HL-60/S4 treated with phorbol 12-myristate 13-acetate at 8.2 ng/mL for 4 days and 3 days (cell line): Measurements from ENCODE around the gene RIMKLA.

Experiments
- in situ Hi-C: fragments of 300-500 bp; cut with MboI; formaldehyde crosslinking; loops from 2 replicates; pipeline ENCODE4 v1.15.0; 2022; ENCODE audit warnings: low sequenced_read_pairs

RIMKLA gene

DNA sequence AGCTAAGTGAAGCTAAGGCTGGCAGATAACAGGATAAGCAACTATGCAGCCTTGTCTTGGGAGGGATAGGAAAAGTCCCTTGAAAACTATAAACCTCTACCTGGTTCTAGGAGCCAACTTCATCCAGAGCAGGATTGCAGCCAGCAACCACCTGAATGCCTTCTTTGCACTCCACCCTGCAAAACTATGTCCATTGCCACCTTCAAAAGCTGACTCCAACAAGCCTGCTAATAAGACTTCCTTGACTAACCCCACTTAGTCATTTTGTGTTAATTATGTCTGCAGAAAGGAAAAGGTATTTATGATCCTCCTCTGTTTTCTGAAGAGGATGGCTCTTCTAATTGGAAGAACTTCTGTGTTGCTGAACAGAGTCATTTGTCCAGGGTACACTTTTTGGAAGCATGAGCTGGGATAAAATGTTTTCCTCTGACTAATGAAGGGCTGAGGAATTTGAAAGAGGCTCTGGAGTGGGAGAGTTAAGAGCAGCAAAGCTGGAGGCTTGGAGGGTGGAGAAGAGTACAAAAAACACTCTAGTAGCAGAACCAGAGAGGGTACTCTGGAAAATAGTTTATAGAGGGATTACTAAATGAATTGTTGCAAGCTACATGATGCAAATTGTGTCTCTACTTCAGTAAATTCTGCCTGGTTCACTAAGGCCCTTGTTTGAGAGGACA lies 9.6 kb upstream of the RIMKLA start:
- in situ Hi-C loops, result no loop called here

DNA sequence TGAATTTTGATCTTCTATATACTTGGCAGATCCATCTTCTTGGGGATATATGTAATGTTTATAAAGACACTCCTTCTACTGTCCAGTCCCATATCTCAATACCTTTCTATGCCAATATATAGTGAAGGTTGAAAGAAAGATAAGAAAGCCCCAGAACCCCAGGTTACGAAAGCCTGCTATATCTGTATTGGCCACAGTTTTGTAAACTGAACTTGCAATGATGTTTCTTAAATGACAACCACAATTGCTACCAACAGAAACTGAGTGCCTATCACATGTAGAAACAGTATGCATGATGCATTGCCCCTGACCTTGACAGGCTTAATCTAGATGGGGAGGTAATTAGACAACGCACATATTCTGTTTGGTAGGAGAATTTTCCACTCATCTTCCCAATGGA lies 7.8 kb upstream of the RIMKLA start:
- in situ Hi-C loops, result no loop called here

DNA sequence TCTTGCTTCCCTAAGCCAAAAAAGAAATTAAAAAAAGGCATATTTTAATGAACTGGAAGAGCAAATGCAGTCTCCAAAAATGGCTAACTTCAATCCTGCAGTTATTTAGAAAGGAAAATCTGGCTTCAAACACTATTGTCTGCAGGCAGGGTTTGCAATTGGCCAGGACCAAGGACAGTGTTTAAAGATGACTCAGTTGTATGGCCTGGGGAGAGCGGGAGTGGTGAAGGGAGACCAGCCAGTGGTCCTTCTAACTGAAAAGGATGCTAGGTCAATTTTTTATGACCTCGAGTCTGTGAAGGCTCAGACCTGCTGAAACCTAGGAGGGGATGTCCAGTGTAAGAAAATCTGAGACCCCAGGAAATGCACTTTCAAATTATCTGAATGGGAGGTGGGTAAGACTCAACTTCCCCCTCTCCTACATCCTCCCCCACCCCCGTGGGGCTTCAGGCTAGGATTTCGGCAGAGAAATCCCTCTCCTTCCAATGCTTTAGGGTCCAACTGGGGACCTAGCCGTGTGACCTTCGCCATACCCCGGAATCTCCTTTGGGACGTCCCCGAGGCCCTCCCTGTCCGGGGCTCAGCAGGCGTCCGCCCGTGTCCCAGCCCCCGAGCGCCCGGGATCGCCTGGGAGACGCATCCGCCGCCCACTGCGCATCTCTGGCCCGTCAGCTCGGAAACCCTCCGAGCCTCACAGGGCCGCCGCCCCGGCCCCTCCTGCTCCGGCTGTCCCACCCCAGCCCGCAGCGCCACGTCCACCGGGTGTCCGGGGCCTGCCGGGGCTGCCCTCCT lies 602 bp upstream of the RIMKLA start:
- in situ Hi-C loops, result no loop called here

DNA sequence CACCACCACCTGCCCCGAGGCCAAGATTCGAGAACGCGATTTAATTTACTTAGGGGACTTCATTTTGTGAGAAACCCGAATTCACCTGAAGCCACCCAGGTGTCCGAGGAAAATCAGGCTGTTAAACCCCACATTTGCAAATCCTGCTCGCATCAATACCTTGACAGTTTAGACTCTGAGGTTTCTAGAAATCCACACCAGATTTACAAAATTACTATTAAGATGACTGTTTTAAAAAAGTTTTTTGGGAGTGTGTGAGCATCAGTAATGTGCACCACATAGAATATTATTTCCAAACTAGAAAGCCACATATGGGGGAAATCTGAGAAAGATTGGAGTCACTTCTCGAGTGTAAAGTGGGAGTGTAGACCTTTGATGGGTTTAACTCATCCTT lies 685 bp downstream of the RIMKLA start:
- in situ Hi-C loops, result no loop called here

DNA sequence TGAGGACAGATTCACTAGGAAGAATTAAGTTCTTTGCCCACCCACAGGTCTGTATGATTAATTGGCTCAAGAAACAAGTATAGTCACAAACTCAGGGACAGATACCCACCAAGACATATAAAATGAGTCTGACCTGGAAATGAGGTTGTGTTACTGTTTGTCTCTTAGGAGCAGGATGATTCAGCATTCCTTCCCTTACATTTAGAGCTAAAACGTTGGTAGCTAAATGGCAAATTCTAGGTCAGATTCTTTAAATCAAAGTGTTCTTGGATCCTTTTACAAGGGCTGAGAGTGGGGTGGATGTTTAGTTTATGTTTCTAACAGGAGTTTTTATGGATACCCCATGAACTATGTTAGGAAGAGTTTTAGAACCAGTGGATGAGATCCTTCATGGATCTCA lies 4.7 kb downstream of the RIMKLA start:
- in situ Hi-C loops, result no loop called here

DNA sequence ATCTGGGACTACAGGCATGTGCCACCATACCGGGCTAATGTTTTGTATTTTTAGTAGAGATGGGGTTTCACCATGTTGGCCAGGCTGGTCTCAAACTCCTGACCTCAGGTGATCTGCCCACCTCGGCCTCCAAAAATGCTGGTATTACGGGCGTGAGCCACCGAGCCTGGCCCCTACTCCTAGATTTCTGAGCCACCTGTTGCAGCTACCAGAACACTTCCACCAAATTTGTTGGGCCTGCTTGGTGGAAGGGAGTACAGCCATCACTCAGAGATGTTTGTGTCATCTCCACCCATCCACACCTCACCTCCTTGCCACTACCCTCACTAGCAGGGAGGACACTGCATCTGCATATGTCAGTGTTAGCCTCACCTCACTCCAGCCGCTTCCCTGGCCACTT lies 5.5 kb downstream of the RIMKLA start:
- in situ Hi-C loops, result no loop called here

DNA sequence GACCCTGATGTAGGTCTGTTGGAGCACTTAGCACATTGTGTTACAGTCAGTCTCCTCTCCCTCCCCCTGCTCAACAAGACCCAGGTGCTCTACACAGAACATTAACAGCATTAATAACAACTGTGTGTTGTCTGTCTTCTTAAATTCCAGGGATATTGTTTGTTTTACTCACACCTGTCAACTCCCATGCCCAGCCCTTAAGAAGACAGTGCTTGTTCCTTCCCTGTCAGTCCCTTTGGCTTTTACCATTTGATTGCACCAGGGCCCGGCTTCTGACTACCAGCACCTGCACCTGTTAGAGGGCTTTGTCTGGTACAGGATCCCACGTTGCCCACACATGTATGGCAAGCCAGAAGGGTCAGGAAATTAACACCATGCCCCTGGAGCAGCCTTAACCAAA lies 11.7 kb downstream of the RIMKLA start:
- in situ Hi-C loops, result no loop called here

DNA sequence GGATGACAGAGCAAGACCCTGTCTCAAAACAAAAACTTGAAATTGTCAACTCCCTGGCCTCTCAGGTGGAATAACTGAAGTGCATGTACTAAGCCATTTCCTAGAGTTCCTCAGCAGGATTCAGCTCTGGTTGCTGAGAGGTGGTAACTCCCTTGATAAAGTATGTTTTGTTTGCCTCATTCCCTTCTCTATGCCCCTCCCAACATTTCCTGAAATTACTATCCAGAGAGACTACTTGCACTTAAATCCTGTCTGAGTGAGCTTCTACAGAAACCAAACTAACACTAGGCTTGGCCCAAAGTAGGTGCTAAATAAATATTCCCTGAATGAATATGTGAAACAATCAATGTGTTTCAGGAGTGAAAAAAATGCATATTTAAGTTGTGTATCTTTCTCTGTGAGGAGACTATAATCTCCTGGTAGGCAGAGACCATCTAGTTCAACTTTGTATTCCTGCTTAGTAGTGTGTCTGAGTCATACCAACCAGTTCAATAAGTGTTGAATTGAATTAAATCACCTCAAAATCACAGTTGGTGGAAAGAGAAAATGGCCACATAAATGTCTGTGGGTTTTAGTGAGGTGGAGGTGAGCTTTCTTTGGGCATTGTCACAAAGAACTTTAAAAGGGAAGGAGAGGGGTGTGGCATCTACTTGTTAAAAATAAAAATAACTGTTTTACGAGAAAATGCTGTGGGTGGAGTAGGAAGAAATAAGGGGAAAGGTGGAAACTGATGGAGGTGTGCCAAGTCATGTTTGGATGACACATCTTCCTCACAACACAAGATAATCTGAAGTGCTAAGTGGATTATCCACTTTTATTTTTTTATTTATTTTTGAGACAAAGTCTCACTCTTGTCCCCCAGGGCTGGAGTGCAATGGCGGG lies 12.6 kb downstream of the RIMKLA start:
- in situ Hi-C loops, result no loop called here

DNA sequence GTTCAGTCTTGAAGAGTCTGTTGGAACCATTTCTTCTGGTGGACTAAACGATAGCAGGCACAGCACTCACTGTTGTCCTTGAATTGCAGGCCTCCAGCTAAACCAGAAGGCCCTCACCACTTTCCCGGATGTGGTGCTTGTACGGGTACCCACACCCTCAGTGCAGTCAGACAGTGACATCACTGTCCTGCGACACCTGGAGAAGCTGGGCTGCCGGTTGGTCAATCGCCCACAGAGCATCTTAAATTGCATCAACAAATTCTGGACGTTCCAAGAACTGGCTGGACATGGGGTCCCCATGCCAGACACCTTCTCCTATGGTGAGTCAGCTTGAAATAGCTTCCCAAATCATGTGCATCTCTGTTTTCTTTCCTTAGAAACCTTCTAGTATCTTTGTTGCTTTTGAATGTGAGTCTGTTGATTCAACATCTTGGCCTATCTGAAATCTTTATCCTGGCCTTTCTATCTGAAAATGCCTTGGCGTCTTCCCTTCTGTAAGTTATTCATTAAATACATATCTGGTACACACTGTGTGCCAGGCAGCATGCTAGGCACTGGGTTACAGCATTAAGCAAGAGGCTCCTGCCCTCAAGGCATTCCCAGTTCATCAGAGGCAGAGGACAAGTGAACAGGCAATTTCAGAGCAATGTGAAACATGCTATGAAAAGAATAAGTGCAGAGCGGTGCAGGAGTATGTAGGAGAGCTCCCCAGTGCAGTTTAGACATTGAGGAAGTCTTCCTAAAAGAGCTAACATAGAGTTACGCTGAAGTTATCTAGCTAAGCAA lies 18.9 kb downstream of the RIMKLA start:
- in situ Hi-C loops, result no loop called here

DNA sequence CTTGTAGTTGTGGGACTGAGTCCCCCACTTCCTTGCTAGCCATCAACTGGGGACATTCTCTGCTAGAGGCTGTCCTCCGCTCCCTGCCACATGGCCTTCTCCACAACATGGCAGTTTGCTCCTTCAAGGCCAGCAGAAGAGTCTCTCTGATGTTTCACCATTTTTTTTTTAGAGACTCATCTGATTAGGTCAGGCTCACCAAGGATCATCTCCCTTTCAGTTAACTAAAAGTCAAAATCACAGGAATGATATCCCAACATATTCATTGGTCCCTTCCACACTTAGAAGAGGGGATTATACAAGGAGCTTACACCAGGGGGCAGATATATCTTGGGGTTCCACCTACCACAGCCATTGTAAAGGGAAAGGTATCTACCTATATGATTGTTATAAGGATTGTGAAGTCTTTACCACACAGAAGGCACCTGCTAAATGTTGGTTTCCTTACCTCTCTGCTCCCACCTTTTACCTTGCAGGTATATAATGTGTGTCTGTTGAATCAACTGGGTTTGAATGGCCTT lies 23.3 kb downstream of the RIMKLA start:
- in situ Hi-C loops, result no loop called here

DNA sequence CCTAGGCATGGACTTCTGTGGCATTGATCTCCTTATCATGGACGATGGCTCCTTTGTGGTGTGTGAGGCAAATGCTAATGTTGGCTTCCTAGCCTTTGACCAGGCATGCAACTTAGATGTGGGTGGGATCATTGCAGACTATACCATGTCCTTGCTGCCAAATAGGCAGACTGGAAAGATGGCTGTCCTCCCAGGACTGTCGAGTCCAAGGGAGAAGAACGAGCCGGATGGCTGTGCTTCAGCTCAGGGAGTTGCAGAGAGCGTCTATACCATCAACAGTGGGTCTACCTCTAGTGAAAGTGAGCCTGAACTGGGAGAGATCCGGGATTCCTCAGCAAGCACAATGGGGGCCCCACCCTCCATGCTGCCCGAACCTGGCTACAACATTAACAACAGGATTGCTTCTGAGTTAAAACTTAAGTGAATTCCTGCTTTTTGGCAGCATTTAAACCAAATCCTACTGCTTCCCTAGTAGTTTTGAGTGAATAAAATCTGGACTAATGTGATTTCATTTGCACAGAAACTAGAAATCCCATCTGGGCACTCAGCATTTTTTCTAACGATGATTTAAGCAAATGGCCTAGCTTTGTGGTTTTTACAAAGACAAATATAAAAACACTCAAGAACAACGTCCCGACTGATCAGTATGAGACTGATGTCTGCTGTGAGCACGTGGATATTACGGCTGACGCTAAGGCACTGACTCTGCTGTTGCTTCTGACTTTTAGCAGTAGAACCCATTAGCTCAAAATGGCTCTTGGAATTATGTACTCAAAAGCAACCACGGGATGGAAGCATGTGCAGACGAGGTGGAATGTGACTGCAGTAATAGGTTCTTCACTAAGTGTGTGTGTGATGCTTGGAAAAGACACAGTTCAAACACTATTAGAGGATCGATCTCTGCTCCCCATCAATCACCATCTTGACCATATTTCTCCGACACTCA lies 34.2 kb downstream of the RIMKLA start:
- in situ Hi-C loops, result no loop called here

DNA sequence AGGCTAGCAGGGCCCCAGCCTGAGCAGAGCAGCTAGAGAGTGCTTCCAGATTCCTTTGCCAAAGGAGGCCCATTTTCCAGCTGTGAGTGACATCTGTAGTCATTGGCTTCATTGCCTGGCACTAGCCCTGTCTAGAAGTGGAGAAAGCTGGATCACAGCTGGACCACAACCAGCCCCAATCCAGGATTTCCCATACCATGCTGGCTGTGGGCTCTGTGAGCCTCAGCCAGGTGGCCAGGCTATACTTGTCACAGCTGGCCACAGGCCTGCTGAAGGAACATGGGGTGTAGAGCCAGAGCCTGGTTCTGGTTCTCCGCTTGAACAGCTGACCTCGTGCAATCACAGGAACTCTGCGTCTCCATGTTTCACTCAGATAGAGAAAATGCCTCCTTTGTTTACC lies 36.6 kb downstream of the RIMKLA start:
- in situ Hi-C loops, result no loop called here

DNA sequence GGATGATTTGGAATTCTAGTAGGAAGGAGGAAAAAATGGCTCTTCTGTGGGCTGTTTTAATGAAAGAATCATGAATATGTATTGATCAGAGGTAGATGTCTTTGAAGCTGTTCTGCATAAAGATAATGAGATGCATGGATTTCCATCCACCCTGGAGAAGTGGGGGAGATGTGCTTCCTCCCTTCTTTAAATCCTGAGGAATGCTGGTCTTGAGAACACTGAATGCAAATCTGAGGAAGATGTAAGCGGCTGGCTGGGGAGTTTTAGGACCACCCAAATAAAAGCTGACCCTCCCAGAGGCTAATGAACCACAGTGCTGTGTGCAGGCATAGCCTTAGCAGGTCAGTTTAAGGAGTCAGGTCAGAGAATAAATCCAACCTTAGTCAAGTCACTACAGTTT lies 37.9 kb downstream of the RIMKLA start:
- in situ Hi-C loops, result no loop called here

DNA sequence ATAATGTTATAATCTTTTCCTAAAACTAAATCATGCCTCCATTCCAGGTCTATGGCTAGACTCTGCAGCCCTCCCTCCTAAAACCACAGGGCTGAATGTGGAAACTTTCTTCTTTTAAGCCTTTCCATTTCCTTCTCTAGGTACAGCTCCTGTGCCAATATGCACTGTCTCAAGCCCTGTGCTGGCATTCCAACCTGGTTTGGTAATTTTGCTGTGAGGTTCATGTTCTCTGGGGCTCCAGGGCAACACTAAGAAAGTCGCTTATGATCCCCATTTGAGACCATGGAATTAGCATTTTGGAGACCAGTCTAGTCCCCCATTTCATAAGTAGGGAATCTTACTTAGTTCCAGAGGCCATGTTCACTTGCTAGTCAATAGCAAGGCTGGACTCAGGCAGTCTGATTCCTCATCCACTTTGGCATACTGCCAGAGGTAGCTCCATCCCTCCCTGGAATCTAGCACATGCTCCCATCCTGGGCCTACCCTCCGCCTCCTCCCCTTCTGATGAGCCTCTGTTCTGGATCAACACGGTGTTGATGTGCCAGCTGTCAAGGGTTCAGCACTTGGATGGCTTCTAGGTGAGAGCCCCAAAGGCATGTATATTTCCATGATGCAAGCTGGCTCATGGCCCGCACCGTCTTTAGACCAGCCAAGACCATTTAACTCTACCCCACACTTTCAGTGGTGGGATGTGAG lies 38.7 kb downstream of the RIMKLA start:
- in situ Hi-C loops, result no loop called here

DNA sequence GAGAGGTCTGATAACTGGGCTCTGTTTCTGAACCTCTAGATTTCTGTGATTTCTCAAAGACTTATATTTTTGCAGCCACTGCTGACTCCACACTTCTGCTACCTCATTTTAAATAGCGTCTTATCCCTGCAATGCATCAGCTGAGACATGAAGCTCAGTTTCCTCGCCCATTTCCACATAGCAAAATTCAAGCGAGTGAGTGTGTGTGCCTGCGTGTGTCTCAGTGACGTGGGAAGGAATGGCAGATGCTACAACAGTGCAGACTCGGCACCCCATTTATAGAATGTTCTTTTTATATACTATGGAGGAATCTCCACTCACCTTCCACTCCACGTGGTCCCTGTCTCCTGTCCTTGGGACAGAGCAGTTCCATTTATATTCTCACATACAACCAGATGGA lies 39.5 kb downstream of the RIMKLA start:
- in situ Hi-C loops, result no loop called here

DNA sequence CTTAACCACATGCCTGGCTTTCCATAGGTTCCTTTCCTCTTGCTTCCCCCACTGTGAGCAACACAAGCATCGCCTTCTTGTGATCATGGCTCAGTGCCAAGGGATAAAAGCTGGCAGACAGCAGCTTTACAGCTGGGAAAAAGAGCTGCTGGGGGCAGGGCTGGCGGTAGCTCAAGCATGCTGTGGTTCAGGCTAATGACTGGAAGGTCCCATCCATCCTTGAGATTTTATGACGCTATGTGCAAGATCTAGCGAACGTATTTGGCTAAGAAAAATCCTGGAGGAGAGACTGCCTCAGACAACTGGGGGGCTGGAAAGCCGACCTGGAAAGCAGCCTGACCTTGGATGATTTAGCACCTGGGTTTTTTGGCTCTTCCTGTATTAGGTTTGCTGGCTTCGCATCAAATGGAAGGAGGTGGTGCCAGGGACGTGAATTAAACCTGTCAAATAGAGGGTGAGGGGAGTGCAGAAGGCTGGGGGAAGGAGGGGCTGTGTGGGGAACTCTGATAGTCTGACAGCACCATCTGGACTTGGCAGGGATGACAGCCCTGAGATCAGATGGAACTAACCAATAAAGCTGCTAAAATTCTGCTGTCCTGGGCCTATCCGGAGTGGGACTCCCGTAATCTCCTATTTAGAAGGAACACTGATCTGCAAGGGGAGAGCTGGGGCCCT lies 40.5 kb downstream of the RIMKLA start:
- in situ Hi-C loops, result no loop called here

DNA sequence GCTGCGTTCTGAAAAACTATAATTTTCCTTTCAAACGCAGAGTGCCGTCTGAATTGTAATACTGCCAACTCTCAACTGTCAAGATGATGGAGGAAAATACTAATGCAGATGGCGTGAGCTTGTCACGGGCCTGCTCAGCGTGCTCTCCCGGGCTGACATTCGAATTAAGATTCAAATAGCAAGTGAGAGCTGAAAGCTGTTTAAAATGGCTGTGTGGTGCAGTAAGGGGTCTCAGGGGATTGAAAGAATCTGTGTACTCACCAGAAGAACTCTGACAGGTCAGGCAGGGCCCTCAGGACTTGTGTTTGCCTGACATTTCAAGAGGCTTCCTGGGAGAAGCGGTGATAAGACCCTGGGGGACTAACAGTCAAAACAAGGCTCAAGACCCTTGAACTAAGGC lies 42.1 kb downstream of the RIMKLA start:
- in situ Hi-C loops, result no loop called here

DNA sequence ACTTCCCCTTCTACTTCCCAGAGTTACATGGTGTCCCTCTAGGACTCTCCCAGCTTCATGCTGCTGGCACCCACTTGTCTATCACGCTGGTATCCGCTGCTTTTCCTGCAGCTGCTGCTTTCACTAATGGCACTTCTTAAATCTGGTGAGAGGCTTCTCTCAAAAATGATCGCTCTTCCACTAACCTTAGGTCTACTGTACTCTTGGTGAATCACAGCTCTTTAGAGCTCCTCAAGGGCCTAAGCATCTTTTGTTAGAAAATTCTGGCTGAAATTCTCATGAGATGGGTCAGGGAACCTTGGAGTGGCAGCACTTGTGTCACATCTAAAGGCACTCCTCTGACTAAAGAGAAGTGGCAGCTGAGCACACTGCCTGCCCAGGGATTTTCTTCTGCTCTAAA lies 43.1 kb downstream of the RIMKLA start:
- in situ Hi-C loops, result no loop called here
